ENCODE results near the gene CENPB. TPM values are rescaled to one million over a fixed set of nuclear protein-coding genes. Genes with fewer than 3 reads are reported as not detected.

The CENPB gene
- total and polyA plus RNA-seq, 2 of the 4 experiments (the other 2 are of a cell fraction), result 45.7 to 59.1 TPM

- no peak overlapping the region for H4K91ac ChIP-seq (ENCODE audit: insufficient read depth, low read depth, low read length)
- no peak overlapping the region for H3K18ac ChIP-seq (ENCODE audit: low read depth, low read length)
- H3K4me1 ChIP-seq (ENCODE audit: control insufficient read depth, insufficient read depth, low read length), result peaks cover 11% of the 10 kb centered on the region
- H4K5ac ChIP-seq (ENCODE audit: low read depth, low read length), result no peak overlapping the region
- ChIA-PET CTCF (no interaction called here), POLR2A (ENCODE audit: unreplicated experiment) (no interaction called here)
- H3K4ac ChIP-seq (ENCODE audit: low read depth, low read length), result no peak overlapping the region
- H3K56ac ChIP-seq (ENCODE audit: extremely low read depth, insufficient read depth, low read length), result no peak overlapping the region
- ATAC-seq (ENCODE audit: low read depth) (no peak), DNase-seq (no peak)
- no peak overlapping the region for H3K4me3 ChIP-seq (ENCODE audit: insufficient read depth, low read depth, low read length)
- H3K14ac ChIP-seq (replicated peaks; ENCODE audit: low read depth, low read length), result no peak overlapping the region
- intact Hi-C loops (cut with micrococcal nuclease), result loop anchor here (5.0 kb wide), 1 partner anchor 88 kb away; no protein-coding TSS in a partner anchor
- H3K4me2 ChIP-seq (ENCODE audit: low read depth, low read length), result no peak overlapping the region
- no peak overlapping the region for H3K23ac ChIP-seq (ENCODE audit: low read depth, low read length)
- dilution Hi-C loops (cut with HindIII; ENCODE audit: low sequenced_read_pairs, unreplicated experiment), result no loop called here
- no peaks in the 10 kb centered on the region for H3K27me3 ChIP-seq (ENCODE audit: control insufficient read depth, insufficient read depth, low read length)
- no peaks in the 10 kb centered on the region; the same call in 1 of the 2 replicates for H3K9me1 ChIP-seq (ENCODE audit: insufficient read depth, low read length)
- no peak overlapping the region for H3K9ac ChIP-seq (ENCODE audit: low read depth, low read length)
- H4K20me1 ChIP-seq (ENCODE audit: insufficient read depth, low read length), result no peaks in the 10 kb centered on the region; the same call in 1 of the 2 replicates
- peaks cover 16 to 42% of the 10 kb centered on the region in 2 experiments for H3K79me1 ChIP-seq (ENCODE audit: low read depth in 1 of 2, low read length in 2 of 2)
- H2AFZ ChIP-seq (replicated peaks; ENCODE audit: low read length, poor library complexity), result no peak overlapping the region
- H2AK5ac ChIP-seq (ENCODE audit: low read depth, low read length), result no peak overlapping the region
- H3K9me3 ChIP-seq (ENCODE audit: control insufficient read depth, insufficient read depth, low read length), result no peaks in the 10 kb centered on the region
- in situ Hi-C loops (cut with MboI; ENCODE audit: low sequenced_read_pairs), result no loop called here
- TF ChIP-seq NFE2L2 (IDR thresholded peaks at IDR 0.05; ENCODE audit: low read depth, low read length) (no peak), MAFK (IDR thresholded peaks at IDR 0.05; ENCODE audit: low read depth, low read length) (no peak), RFX5 (IDR thresholded peaks at IDR 0.05; ENCODE audit: low read depth, low read length) (no peak), FOS (IDR thresholded peaks at IDR 0.05; ENCODE audit: low read depth, low read length) (no peak)
- WGBS, 2 experiments (ENCODE audit: extremely low coverage in 2 of 2, insufficient read length in 1 of 2), result 71% methylated on average over 1 of the region's 3 CpGs; no CpG with 5 or more reads in 1 of the 2 experiments
- no peak overlapping the region for H4K8ac ChIP-seq (ENCODE audit: low read depth in 2 of 2, low read length in 2 of 2)
- no peak overlapping the region for H2BK20ac ChIP-seq (ENCODE audit: low read depth, low read length)
- H2BK120ac ChIP-seq (ENCODE audit: low read depth, low read length), result no peak overlapping the region
- BruUV-seq (replicated peaks), result no TSS peak
- H3K27ac ChIP-seq (ENCODE audit: insufficient read depth, low read length), result no peak overlapping the region
- H2BK15ac ChIP-seq (ENCODE audit: low read depth, low read length), result no peak overlapping the region
- H3K36me3 ChIP-seq (ENCODE audit: control insufficient read depth, insufficient read depth, low read length), result no peaks in the 10 kb centered on the region; the same call in 1 of the 2 replicates
- no peak overlapping the region for H2BK5ac ChIP-seq (ENCODE audit: low read depth, low read length, poor library complexity, severe bottlenecking)
- H2AK9ac ChIP-seq (replicated peaks; ENCODE audit: low read depth, low read length, poor library complexity), result no peak overlapping the region
Measured at GRCh38 chr20:3765171-3765882, 21.2 kb downstream of the CENPB start.

Data from IMR-90 (cell line).